Keratinocyte (primary cell): ENCODE results near the gene SUPT6H. TPM values are rescaled to one million over a fixed set of nuclear protein-coding genes. Genes with fewer than 3 reads are reported as not detected.
A peak's percentile ranks its signal among the peaks of the same experiment; 100 is the strongest.

Experiments used
- DNase-seq: peaks from one replicate; pipeline ENCODE4 v3.0.0-alpha.2; 2011; ENCODE audit warnings: low read depth, missing footprints, low spot score
- FAIRE-seq: peaks from 2 replicates; lab custom pipeline; 2011; peaks lifted over from hg19 to GRCh38; lab: Jason Lieb, UNC
- H2AFZ ChIP-seq: 2 replicates; pipeline ENCODE4 v1.6.0; 2012; ENCODE audit warnings: low read length, control low read depth, inconsistent platforms; ENCODE audit not compliant: control insufficient read depth
- H3K27ac ChIP-seq: 2 replicates; pipeline ENCODE4 v1.5.1; 2011; ENCODE audit warnings: low read length; ENCODE audit not compliant: control insufficient read depth, insufficient read depth
- H3K27me3 ChIP-seq: 3 replicates; pipeline ENCODE4 v1.6.0; 2011; ENCODE audit warnings: low read length; ENCODE audit not compliant: control insufficient read depth, insufficient read depth; ENCODE audit errors: extremely low read depth
- H3K36me3 ChIP-seq, 2 experiments: 2 replicates in 1 of 2; 3 replicates in 1 of 2; pipeline ENCODE4 v1.5.1; 2011; ENCODE audit warnings: low read length in 2 of 2, mild to moderate bottlenecking in 1 of 2; ENCODE audit not compliant: control insufficient read depth in 2 of 2, insufficient read depth in 2 of 2; ENCODE audit errors: extremely low read depth in 1 of 2
- H3K4me1 ChIP-seq: 3 replicates; pipeline ENCODE4 v1.5.1; 2011; ENCODE audit warnings: low read length; ENCODE audit not compliant: control insufficient read depth, insufficient read depth; ENCODE audit errors: extremely low read depth
- H3K4me2 ChIP-seq: 3 replicates; pipeline ENCODE4 v1.6.0; 2011; ENCODE audit warnings: low read depth, low read length; ENCODE audit not compliant: control insufficient read depth, insufficient read depth; ENCODE audit errors: extremely low read depth
- H3K4me3 ChIP-seq, 3 experiments: fragments of 200-600 bp in 1 of 3; sonication (generic) in 1 of 3; 2 replicates in 2 of 3; 3 replicates in 1 of 3; pipeline ENCODE4 v1.5.1; 2011 to 2016; ENCODE audit warnings: low read length in 3 of 3, mild to moderate bottlenecking in 3 of 3, control low read depth in 2 of 3, inconsistent platforms in 1 of 3, low read depth in 1 of 3, mixed read lengths in 1 of 3, mixed run types in 1 of 3, moderate library complexity in 1 of 3; ENCODE audit not compliant: control insufficient read depth in 2 of 3, insufficient read depth in 2 of 3; ENCODE audit errors: extremely low read depth in 1 of 3
- H3K79me2 ChIP-seq: 2 replicates; pipeline ENCODE4 v1.6.0; 2012; ENCODE audit warnings: low read length; ENCODE audit not compliant: control insufficient read depth, insufficient read depth
- H3K9ac ChIP-seq: 3 replicates; pipeline ENCODE4 v1.6.0; 2011; ENCODE audit warnings: low read length; ENCODE audit not compliant: control insufficient read depth, insufficient read depth; ENCODE audit errors: extremely low read depth
- H3K9me1 ChIP-seq: 3 replicates; pipeline ENCODE4 v1.6.0; 2011; ENCODE audit warnings: low read length; ENCODE audit not compliant: control insufficient read depth, insufficient read depth; ENCODE audit errors: extremely low read depth
- H3K9me3 ChIP-seq: 2 replicates; pipeline ENCODE4 v1.5.1; 2012; ENCODE audit warnings: low read depth, low read length; ENCODE audit not compliant: control insufficient read depth
- H4K20me1 ChIP-seq: 3 replicates; pipeline ENCODE4 v1.6.0; 2011; ENCODE audit warnings: low read length; ENCODE audit not compliant: control insufficient read depth, insufficient read depth; ENCODE audit errors: extremely low read depth
- CTCF ChIP-seq, 3 experiments: IDR thresholded peaks in 1 of 3; conservative IDR thresholded peaks in 1 of 3; optimal IDR thresholded peaks in 1 of 3; 2 replicates in 2 of 3; 3 replicates in 1 of 3; pipeline versions ENCODE3 to v1.5.1; 2011; ENCODE audit warnings: low read length in 3 of 3, mild to moderate bottlenecking in 3 of 3, moderate library complexity in 2 of 3, control low read depth in 1 of 3, inconsistent platforms in 1 of 3; ENCODE audit not compliant: insufficient read depth in 2 of 3; ENCODE audit errors: extremely low read depth in 1 of 3
- EZH2 ChIP-seq: IDR thresholded peaks from one replicate; pipeline ENCODE4 v1.6.1; 2012; ENCODE audit warnings: inconsistent platforms, mild to moderate bottlenecking, low read length, moderate library complexity
- dilution Hi-C: fragments of 300-500 bp; cut with MboI; formaldehyde crosslinking; loops from one replicate; pipeline ENCODE4 v1.7.0; 2020; ENCODE audit warnings: low sequenced_read_pairs; ENCODE audit not compliant: extremely low pct_ligation_motif_present
- polyA plus RNA-seq, 5 experiments: library from polyadenylated mRNA; depleted of rRNA in 3 of 5; stranded (reverse) in 3 of 5; stranded (forward) in 1 of 5; unstranded in 1 of 5; fragments of >200 nt; gene quantifications; 1 replicate in 1 of 5; 2 replicates in 3 of 5; 3 replicates in 1 of 5; pipeline versions ENCODE4 v1.2.1 to v1.2.3, GENCODE V29; 2011 to 2012; ENCODE audit warnings: missing spikeins in 2 of 5, low read depth in 1 of 5, low replicate concordance in 1 of 5

The SUPT6H gene
- polyA plus RNA-seq, 1 donor (not counting 4 experiments of a cell fraction or from before 2014, with no cell fraction given), result 32.1 TPM

- no peak overlapping the region for H3K9ac ChIP-seq
- peaks cover 52 to 63% of the 10 kb centered on the region in 2 experiments for H3K36me3 ChIP-seq
- DNase-seq (no peak), FAIRE-seq (no peak)
- dilution Hi-C loops, result no loop called here
- H3K4me1 ChIP-seq, result no peaks in the 10 kb centered on the region
- no peak overlapping the region for H2AFZ ChIP-seq
- TF ChIP-seq CTCF (optimal IDR thresholded peaks at IDR 0.05 in 1 of 3, IDR thresholded peaks at IDR 0.05 in 1 of 3, conservative IDR thresholded peaks at IDR 0.05 in 1 of 3; ENCODE audit: extremely low read depth in 1 of 3, insufficient read depth in 2 of 3, low read length in 3 of 3), result peak in 1 of 3 experiments; percentile 26
- no peak for TF ChIP-seq EZH2
- H3K27me3 ChIP-seq, result no peaks in the 10 kb centered on the region
- H3K79me2 ChIP-seq, result no peaks in the 10 kb centered on the region
- H3K27ac ChIP-seq, result no peak overlapping the region
- no peaks in the 10 kb centered on the region for H3K9me3 ChIP-seq
- H4K20me1 ChIP-seq, result peaks cover 2% of the 10 kb centered on the region
- no peaks in the 10 kb centered on the region for H3K9me1 ChIP-seq
- no peak overlapping the region for H3K4me3 ChIP-seq
- H3K4me2 ChIP-seq, result no peak overlapping the region
Measured at GRCh38 chr17:28684963-28685362, 23.0 kb downstream of the SUPT6H start.

GRCh38 chr17:28685366-28685765, 23.4 kb downstream of the SUPT6H start:
- no peak overlapping the region for H3K4me2 ChIP-seq
- peaks cover 2% of the 10 kb centered on the region for H4K20me1 ChIP-seq
- no peak for DNase-seq
- no peak for TF ChIP-seq CTCF (optimal IDR thresholded peaks at IDR 0.05 in 1 of 3, IDR thresholded peaks at IDR 0.05 in 1 of 3, conservative IDR thresholded peaks at IDR 0.05 in 1 of 3; ENCODE audit: extremely low read depth in 1 of 3, insufficient read depth in 2 of 3, low read length in 3 of 3)
- no peak for TF ChIP-seq EZH2
- H3K9ac ChIP-seq, result no peak overlapping the region
- no peaks in the 10 kb centered on the region for H3K9me3 ChIP-seq
- no peak overlapping the region for H2AFZ ChIP-seq
- H3K27me3 ChIP-seq, result no peaks in the 10 kb centered on the region
- peaks cover 56 to 66% of the 10 kb centered on the region in 2 experiments for H3K36me3 ChIP-seq
- no peaks in the 10 kb centered on the region for H3K4me1 ChIP-seq
- dilution Hi-C loops, result no loop called here
- H3K79me2 ChIP-seq, result no peaks in the 10 kb centered on the region
- H3K4me3 ChIP-seq, result no peak overlapping the region
- no peak overlapping the region for H3K27ac ChIP-seq
- FAIRE-seq, result no peak
- H3K9me1 ChIP-seq, result no peaks in the 10 kb centered on the region
